NCI-H1930 (cell line): ENCODE results near the gene ATP5MC2.
"Not testable (repeated sequence)": the region's sequence is repeated elsewhere in the genome, so short reads cannot be mapped to it uniquely, and the experiment has no call there.

Source experiments
- DNase-seq, 2 experiments: peaks; one replicate each; lab custom pipeline; 2025; lab: John Stamatoyannopoulos, UW

ATP5MC2 gene

DNA sequence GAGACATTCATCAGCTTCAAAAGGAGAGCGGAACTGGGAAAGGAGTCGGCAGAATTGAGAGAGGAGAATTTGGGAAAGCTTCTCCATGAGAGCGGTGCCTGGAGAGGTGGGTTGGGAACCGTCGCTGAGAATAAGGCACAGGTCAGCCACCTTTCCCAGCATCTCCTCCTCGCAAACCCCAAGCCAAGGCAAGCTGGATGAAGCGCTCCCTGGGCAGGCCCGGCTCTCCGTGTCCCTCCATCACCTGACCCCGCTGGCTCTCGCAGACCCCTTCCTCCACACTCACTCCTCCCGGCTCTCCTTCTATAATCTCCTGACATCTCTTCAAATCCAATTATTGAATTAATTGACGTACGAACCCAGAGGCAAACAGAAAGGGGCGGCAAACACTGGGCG lies 18.9 kb upstream of the ATP5MC2 start:
- DNase-seq: no peak

DNA sequence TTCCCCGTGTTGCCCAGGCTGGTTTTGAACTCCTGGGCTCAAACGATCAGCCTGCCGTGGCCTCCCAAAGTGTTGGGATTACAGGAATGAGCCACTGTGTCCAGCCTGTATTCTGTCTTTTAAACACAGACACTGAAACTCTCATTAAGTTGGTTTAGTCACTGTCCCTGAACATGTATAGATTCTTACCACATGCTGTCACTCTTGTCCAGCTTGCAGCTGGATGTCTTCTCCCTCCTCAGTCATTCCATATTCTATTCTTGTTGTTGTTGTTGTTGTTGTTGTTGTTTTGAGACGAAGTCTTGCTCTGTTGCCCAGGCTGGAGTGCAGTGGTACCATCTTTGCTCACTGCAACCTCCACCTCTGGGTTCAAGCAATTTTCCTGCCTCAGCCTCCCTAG lies 12.3 kb upstream of the ATP5MC2 start:
- DNase-seq: no peak

GRCh38 chr12:53686436-53686835 lies 10.6 kb upstream of the ATP5MC2 start:
- DNase-seq: no peak

GRCh38 chr12:53684654-53685220 lies 8.9 kb upstream of the ATP5MC2 start:
- DNase-seq: no peak

DNA sequence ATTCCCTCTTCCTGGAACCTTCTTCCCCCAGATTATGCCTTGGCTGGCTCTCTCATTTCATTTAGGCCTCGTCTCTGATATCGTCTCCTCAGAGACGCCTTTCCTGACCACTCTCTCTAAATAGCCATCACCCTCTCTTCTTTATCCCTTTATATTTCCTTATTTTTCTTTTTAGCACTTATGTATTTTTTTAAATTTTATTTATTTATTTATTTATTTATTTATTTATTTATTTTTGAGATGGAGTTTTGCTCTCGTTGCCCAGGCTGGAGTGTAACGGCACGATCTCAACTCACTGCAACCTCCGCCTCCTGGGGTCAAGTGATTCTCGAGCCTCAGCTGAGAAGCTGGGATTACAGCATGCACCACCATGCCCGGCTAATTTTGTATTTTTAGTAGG lies 8.1 kb upstream of the ATP5MC2 start:
- no peak for DNase-seq

GRCh38 chr12:53683494-53683893 lies 7.6 kb upstream of the ATP5MC2 start:
- DNase-seq: no peak

DNA sequence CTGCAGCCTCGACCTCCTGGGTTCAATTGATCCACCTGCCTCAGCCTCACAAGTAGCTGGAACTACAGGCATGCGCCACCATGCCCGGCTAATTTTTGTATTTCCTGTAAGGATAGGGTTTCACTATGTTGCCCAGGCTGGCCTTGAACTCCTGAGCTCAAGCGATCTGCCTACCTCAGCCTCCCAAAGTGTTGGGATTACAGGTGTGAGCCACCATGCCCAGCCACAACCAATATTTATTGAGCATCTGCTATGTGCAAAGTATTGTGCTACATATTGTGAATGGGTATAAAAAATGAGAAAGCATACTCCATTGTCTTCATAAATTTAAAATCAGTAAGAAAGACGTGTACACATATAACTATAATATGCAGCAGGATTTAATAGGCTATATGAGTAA lies 4.2 kb upstream of the ATP5MC2 start:
- DNase-seq: not testable (repeated sequence)

GRCh38 chr12:53677800-53678148 lies 1.9 kb upstream of the ATP5MC2 start:
- no peak for DNase-seq

DNA sequence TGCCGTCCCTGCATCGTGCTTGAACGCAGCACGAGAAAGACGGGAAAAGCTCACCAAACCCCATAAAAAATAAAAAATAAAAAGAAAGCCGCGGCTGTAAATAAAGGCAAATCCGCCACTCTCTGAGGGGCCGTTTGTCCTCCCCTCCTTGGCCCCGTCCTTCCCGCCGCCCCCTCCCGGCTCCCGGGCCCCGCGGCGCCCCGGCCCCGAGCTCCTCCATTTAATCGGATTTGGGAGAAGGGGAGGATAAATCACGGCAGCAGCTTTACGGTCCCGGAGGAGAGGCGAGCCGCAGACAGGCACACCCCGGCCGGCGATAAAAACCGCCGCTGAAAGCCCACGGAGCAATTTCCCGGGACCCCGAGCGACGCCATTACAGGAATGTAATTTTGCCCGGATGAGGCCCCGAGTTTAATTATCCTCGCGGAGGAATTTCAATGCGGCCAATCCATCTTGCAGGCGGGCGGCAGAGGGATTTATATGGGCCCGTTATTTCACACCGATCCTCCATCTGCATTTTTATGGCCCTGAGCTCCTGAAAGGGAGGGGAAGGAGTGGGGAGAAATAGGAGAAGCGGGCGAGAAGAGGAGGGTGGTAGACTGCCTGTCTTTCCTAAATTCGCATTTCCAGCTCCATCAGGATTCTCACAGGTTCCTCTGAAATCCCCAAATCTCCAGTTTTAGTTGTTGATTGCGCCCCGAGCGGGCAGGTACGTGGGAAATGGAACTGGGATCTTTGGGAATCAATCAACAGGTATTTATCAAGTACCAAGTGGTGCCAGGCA lies 1.3 kb upstream of the ATP5MC2 start:
- peak; percentile 17 to 46 for DNase-seq

DNA sequence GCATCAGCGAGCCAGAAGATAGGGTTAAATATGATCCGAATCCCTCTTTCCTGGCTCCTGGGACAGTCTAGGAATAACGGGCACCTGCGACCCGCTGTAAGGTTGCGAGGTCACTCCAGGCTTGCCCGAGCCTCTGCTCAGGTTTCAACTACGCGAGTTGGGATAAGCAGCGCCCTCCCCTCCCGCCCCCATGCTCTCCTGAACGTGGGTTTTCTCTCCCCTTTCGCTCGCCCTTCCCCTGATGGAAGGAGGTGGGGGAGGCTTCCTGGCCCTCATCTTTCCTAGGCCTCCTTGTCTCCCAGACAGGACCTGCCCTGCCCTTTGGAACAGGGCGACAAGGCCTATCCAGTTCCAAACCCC lies 753 bp upstream of the ATP5MC2 start:
- DNase-seq: peak in 1 of 2 experiments; percentile 46

DNA sequence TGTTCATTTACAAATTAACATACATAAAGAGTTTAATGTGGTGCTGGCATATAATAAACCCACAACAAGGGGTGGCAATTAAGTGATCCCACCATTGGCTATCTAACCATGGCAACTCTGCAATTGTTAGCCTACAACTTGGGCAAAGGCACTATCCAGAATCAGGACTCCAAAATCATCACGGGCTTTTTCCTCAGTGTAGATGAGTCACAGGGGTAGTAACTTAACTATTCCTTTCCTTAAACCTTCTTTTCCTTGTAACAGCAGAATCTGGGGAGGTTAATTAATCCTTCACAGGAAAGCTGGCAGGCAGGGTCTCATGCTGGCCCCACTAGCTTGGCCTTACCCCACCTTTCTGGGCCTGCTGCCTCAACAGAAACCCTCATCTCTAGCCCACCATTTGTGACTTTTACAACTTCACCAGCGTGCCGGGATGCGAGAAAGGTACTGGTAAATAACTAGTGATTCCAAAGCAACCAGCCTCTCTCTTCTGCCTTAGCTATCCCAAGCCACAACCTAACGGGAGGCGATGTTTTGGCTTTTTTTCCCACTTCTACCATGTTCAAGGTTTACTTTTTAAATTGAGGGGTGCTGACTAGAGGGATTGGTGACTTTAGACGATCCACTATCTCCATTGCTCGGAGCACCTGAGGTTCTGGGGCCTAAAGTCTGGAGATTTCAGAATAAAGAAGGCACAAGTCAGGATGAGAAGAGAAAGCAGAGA lies 744 bp downstream of the ATP5MC2 start:
- DNase-seq: no peak

DNA sequence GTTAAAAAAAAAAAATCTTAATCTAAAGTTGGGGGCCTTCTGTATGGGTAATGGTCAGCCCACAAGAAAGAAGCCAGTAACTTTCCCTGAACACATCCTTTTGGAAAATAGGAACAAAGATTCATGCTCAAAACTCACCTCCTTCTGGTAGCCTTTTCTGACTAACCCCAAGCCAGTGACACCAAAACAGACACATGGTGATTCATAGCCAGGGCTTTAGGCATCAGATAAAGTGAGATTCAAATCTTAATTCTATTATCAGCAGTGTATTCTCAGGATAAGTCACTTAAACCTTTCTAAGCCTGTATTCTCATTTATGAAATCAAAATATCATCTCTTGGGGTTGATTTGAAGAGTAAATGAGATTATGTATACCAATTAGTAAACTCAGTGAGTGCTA lies 4.9 kb downstream of the ATP5MC2 start:
- no peak for DNase-seq

- DNase-seq: no peak
Observed at GRCh38 chr12:53670308-53670707, 5.6 kb downstream of the ATP5MC2 start.

DNA sequence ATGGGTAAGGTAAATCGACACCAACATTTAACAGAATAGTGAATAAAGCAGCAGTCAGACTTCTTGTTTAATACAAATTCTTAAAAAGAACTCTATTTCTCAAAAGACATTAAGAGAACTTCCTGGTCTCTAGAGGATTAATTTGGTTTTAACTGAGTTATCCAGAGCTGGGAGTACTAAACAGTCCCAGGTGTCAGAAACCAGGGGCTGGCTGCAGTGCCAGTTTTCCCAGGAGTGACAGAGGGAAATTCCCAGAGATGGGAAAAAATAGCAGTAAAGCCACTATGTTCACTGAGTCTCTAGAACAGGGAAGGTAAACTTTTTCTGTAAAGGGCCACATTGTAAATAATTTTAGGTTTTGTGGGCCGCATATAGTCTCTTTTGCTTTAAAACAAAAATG lies 8.8 kb downstream of the ATP5MC2 start:
- DNase-seq: no peak

- no peak for DNase-seq
Observed at GRCh38 chr12:53664936-53665335, 10.9 kb downstream of the ATP5MC2 start.

- no peak for DNase-seq
Observed at GRCh38 chr12:53664191-53664590, 11.7 kb downstream of the ATP5MC2 start.

GRCh38 chr12:53660041-53660440 lies 15.8 kb downstream of the ATP5MC2 start:
- no peak for DNase-seq

GRCh38 chr12:53659571-53659981 lies 16.3 kb downstream of the ATP5MC2 start:
- DNase-seq: no peak

GRCh38 chr12:53659011-53659551 lies 16.8 kb downstream of the ATP5MC2 start:
- peak; percentile 6 to 12 for DNase-seq

GRCh38 chr12:53657041-53657440 lies 18.8 kb downstream of the ATP5MC2 start:
- no peak for DNase-seq

DNA sequence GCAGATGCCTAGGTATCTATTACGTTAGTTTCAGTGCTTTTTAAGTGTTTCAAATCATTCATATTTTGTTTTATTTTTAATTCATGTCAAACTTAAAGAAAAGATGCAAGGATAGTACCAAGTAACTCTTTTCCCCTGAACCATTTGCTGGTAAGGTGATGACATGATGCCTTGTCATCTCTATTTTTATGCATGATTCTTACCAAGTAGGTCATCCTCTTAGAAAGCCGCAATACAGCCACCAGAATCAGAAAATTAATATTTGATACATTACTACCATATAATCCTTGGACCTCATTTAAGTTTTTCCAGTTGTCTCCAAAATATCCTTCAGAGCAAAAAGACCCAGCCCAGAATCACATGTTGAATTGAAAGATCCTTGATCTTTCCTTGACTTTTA lies 22.3 kb downstream of the ATP5MC2 start:
- no peak for DNase-seq

DNA sequence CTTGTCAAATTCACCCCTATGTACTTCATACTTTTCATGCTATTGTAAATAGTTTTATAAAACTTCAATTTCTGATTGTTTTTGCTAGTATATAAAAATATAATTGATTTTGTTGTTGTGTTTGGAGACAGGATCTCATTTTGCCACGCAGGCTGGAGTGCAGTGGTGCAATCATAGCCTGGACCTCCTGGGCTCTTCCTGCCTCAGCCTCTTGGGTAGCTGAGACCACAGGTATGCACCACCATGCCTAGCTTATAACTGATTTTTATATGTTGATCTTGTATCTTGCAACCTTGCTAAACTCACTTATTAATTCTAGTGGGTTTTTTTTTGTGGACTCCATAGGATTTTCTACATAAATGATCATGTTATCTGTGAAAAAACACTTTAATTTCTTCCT lies 23.5 kb downstream of the ATP5MC2 start:
- DNase-seq: no peak

GRCh38 chr12:53651737-53652136 lies 24.1 kb downstream of the ATP5MC2 start:
- no peak for DNase-seq
